ENCODE data around the gene PPEF2.

PPEF2 gene

GRCh38 chr4:75889537-75890199 lies 12.6 kb downstream of the PPEF2 start:
- H3K4me1 ChIP-seq (ENCODE audit: control insufficient read depth, insufficient read depth, low read length), result no peaks in the 10 kb centered on the region
- no peak overlapping the region for H3K4me3 ChIP-seq (ENCODE audit: low read length)
- no peaks in the 10 kb centered on the region for H3K36me3 ChIP-seq (ENCODE audit: control insufficient read depth, insufficient read depth, low read length)
- no peaks in the 10 kb centered on the region for H3K27me3 ChIP-seq (ENCODE audit: control insufficient read depth, insufficient read depth, low read length)
- no peak overlapping the region for H3K9ac ChIP-seq (ENCODE audit: low read length)
- H3K9me3 ChIP-seq (ENCODE audit: control insufficient read depth, low read length), result no peaks in the 10 kb centered on the region

GRCh38 chr4:75886104-75886503 lies 16.1 kb downstream of the PPEF2 start:
- H3K36me3 ChIP-seq (ENCODE audit: control insufficient read depth, insufficient read depth, low read length), result no peaks in the 10 kb centered on the region
- no peak overlapping the region for H3K4me3 ChIP-seq (ENCODE audit: low read length)
- H3K9ac ChIP-seq (ENCODE audit: low read length), result no peak overlapping the region
- H3K4me1 ChIP-seq (ENCODE audit: control insufficient read depth, insufficient read depth, low read length), result no peaks in the 10 kb centered on the region
- no peaks in the 10 kb centered on the region for H3K27me3 ChIP-seq (ENCODE audit: control insufficient read depth, insufficient read depth, low read length)
- H3K9me3 ChIP-seq (ENCODE audit: control insufficient read depth, low read length), result no peaks in the 10 kb centered on the region

- Histone ChIP-seq H3K27me3 (ENCODE audit: control insufficient read depth, insufficient read depth, low read length) (no peaks in the 10 kb centered on the region), H3K4me1 (ENCODE audit: control insufficient read depth, insufficient read depth, low read length) (no peaks in the 10 kb centered on the region), H3K9ac (ENCODE audit: low read length) (no peak overlapping the region), H3K36me3 (ENCODE audit: control insufficient read depth, insufficient read depth, low read length) (no peaks in the 10 kb centered on the region), H3K9me3 (ENCODE audit: control insufficient read depth, low read length) (no peaks in the 10 kb centered on the region), H3K4me3 (ENCODE audit: low read length) (no peak overlapping the region)
Measured at GRCh38 chr4:75881476-75881875, 20.8 kb downstream of the PPEF2 start.

- no peak overlapping the region for H3K4me3 ChIP-seq (ENCODE audit: low read length)
- H3K36me3 ChIP-seq (ENCODE audit: control insufficient read depth, insufficient read depth, low read length), result no peaks in the 10 kb centered on the region
- H3K9ac ChIP-seq (ENCODE audit: low read length), result no peak overlapping the region
- H3K4me1 ChIP-seq (ENCODE audit: control insufficient read depth, insufficient read depth, low read length), result no peaks in the 10 kb centered on the region
- H3K9me3 ChIP-seq (ENCODE audit: control insufficient read depth, low read length), result no peaks in the 10 kb centered on the region
- no peaks in the 10 kb centered on the region for H3K27me3 ChIP-seq (ENCODE audit: control insufficient read depth, insufficient read depth, low read length)
Measured at GRCh38 chr4:75880278-75880677, 22.0 kb downstream of the PPEF2 start.

GRCh38 chr4:75878246-75878756 lies 24.0 kb downstream of the PPEF2 start:
- H3K36me3 ChIP-seq (ENCODE audit: control insufficient read depth, insufficient read depth, low read length), result no peaks in the 10 kb centered on the region
- H3K27me3 ChIP-seq (ENCODE audit: control insufficient read depth, insufficient read depth, low read length), result no peaks in the 10 kb centered on the region
- H3K4me3 ChIP-seq (ENCODE audit: low read length), result no peak overlapping the region
- H3K9ac ChIP-seq (ENCODE audit: low read length), result no peak overlapping the region
- H3K9me3 ChIP-seq (ENCODE audit: control insufficient read depth, low read length), result no peaks in the 10 kb centered on the region
- no peaks in the 10 kb centered on the region for H3K4me1 ChIP-seq (ENCODE audit: control insufficient read depth, insufficient read depth, low read length)

GRCh38 chr4:75876218-75876617 lies 26.0 kb downstream of the PPEF2 start:
- no peak overlapping the region for H3K9ac ChIP-seq (ENCODE audit: low read length)
- no peaks in the 10 kb centered on the region for H3K4me1 ChIP-seq (ENCODE audit: control insufficient read depth, insufficient read depth, low read length)
- no peaks in the 10 kb centered on the region for H3K9me3 ChIP-seq (ENCODE audit: control insufficient read depth, low read length)
- no peak overlapping the region for H3K4me3 ChIP-seq (ENCODE audit: low read length)
- H3K27me3 ChIP-seq (ENCODE audit: control insufficient read depth, insufficient read depth, low read length), result no peaks in the 10 kb centered on the region
- H3K36me3 ChIP-seq (ENCODE audit: control insufficient read depth, insufficient read depth, low read length), result no peaks in the 10 kb centered on the region

GRCh38 chr4:75869100-75869499 lies 33.2 kb downstream of the PPEF2 start:
- H3K9me3 ChIP-seq (ENCODE audit: control insufficient read depth, low read length), result no peaks in the 10 kb centered on the region
- H3K9ac ChIP-seq (ENCODE audit: low read length), result no peak overlapping the region
- H3K4me1 ChIP-seq (ENCODE audit: control insufficient read depth, insufficient read depth, low read length), result no peaks in the 10 kb centered on the region
- no peak overlapping the region for H3K4me3 ChIP-seq (ENCODE audit: low read length)
- H3K36me3 ChIP-seq (ENCODE audit: control insufficient read depth, insufficient read depth, low read length), result no peaks in the 10 kb centered on the region
- no peaks in the 10 kb centered on the region for H3K27me3 ChIP-seq (ENCODE audit: control insufficient read depth, insufficient read depth, low read length)

GRCh38 chr4:75867130-75867529 lies 35.1 kb downstream of the PPEF2 start:
- H3K4me3 ChIP-seq (ENCODE audit: low read length), result no peak overlapping the region
- no peaks in the 10 kb centered on the region for H3K4me1 ChIP-seq (ENCODE audit: control insufficient read depth, insufficient read depth, low read length)
- H3K27me3 ChIP-seq (ENCODE audit: control insufficient read depth, insufficient read depth, low read length), result no peaks in the 10 kb centered on the region
- no peaks in the 10 kb centered on the region for H3K9me3 ChIP-seq (ENCODE audit: control insufficient read depth, low read length)
- H3K36me3 ChIP-seq (ENCODE audit: control insufficient read depth, insufficient read depth, low read length), result no peaks in the 10 kb centered on the region
- no peak overlapping the region for H3K9ac ChIP-seq (ENCODE audit: low read length)

- H3K36me3 ChIP-seq (ENCODE audit: control insufficient read depth, insufficient read depth, low read length), result no peaks in the 10 kb centered on the region
- H3K27me3 ChIP-seq (ENCODE audit: control insufficient read depth, insufficient read depth, low read length), result no peaks in the 10 kb centered on the region
- H3K4me1 ChIP-seq (ENCODE audit: control insufficient read depth, insufficient read depth, low read length), result no peaks in the 10 kb centered on the region
- H3K9ac ChIP-seq (ENCODE audit: low read length), result no peak overlapping the region
- H3K9me3 ChIP-seq (ENCODE audit: control insufficient read depth, low read length), result no peaks in the 10 kb centered on the region
- no peak overlapping the region for H3K4me3 ChIP-seq (ENCODE audit: low read length)
Measured at GRCh38 chr4:75860606-75861005, 41.6 kb downstream of the PPEF2 start.

- H3K9me3 ChIP-seq (ENCODE audit: control insufficient read depth, low read length), result no peaks in the 10 kb centered on the region
Measured at GRCh38 chr4:75858721-75859120, 43.5 kb downstream of the PPEF2 start.

GRCh38 chr4:75849461-75849860 lies 52.8 kb downstream of the PPEF2 start:
- H3K36me3 ChIP-seq (ENCODE audit: control insufficient read depth, insufficient read depth, low read length), result no peaks in the 10 kb centered on the region
- H3K4me3 ChIP-seq (ENCODE audit: low read length), result no peak overlapping the region
- H3K4me1 ChIP-seq (ENCODE audit: control insufficient read depth, insufficient read depth, low read length), result no peaks in the 10 kb centered on the region
- H3K9ac ChIP-seq (ENCODE audit: low read length), result no peak overlapping the region
- H3K9me3 ChIP-seq (ENCODE audit: control insufficient read depth, low read length), result no peaks in the 10 kb centered on the region
- H3K27me3 ChIP-seq (ENCODE audit: control insufficient read depth, insufficient read depth, low read length), result no peaks in the 10 kb centered on the region

More at GRCh38 chr4:75858721-75859120, 43.5 kb downstream of the PPEF2 start:
- Histone ChIP-seq H3K27me3 (ENCODE audit: control insufficient read depth, insufficient read depth, low read length) (no peaks in the 10 kb centered on the region), H3K9ac (ENCODE audit: low read length) (no peak overlapping the region), H3K4me3 (ENCODE audit: low read length) (no peak overlapping the region), H3K36me3 (ENCODE audit: control insufficient read depth, insufficient read depth, low read length) (no peaks in the 10 kb centered on the region), H3K4me1 (ENCODE audit: control insufficient read depth, insufficient read depth, low read length) (no peaks in the 10 kb centered on the region)

GRCh38 chr4:75848891-75849290 lies 53.4 kb downstream of the PPEF2 start:
- Histone ChIP-seq H3K27me3 (ENCODE audit: control insufficient read depth, insufficient read depth, low read length) (no peaks in the 10 kb centered on the region), H3K36me3 (ENCODE audit: control insufficient read depth, insufficient read depth, low read length) (no peaks in the 10 kb centered on the region)

More at GRCh38 chr4:75848891-75849290, 53.4 kb downstream of the PPEF2 start:
- Histone ChIP-seq H3K9ac (ENCODE audit: low read length) (no peak overlapping the region), H3K9me3 (ENCODE audit: control insufficient read depth, low read length) (no peaks in the 10 kb centered on the region), H3K4me1 (ENCODE audit: control insufficient read depth, insufficient read depth, low read length) (no peaks in the 10 kb centered on the region), H3K4me3 (ENCODE audit: low read length) (no peak overlapping the region)

All from mucosa of stomach (tissue), 1 donor.